B cell (primary cell): ENCODE results near the gene LSM7. TPM values are rescaled to one million over a fixed set of nuclear protein-coding genes. Genes with fewer than 3 reads are reported as not detected.

Experiments
- ATAC-seq: fragments of 200-7000 bp; cut with Tn5 transposase; one replicate; pipeline ENCODE4 v1.10.0; 2021; ENCODE audit warnings: low read depth, mild to moderate bottlenecking, moderate number of reproducible peaks, moderate library complexity
- CTCF ChIA-PET: fragments of 350-600 bp; sonication (Branson Sonifier 250); formaldehyde crosslinking; loops from one replicate; lab custom pipeline; 2021; ENCODE audit warnings: antibody characterized with exemption, inconsistent platforms; lab: Charles Lee
- POLR2A ChIA-PET: fragments of 350-600 bp; sonication (Branson Sonifier 250); formaldehyde crosslinking; loops from one replicate; lab custom pipeline; 2021; ENCODE audit warnings: antibody characterized with exemption; lab: Charles Lee
- DNase-seq: peaks from one replicate; pipeline ENCODE4 v3.0.0; 2013
- H2AFZ ChIP-seq: 2 replicates; pipeline ENCODE4 v1.6.1; 2012; ENCODE audit warnings: mild to moderate bottlenecking, low read depth, low read length; ENCODE audit not compliant: insufficient read depth, poor library complexity, severe bottlenecking
- H3K27ac ChIP-seq, 2 donors: 1 replicate in 1 of 2; 2 replicates in 1 of 2; pipeline ENCODE4 v1.5.1; 2012 to 2013; ENCODE audit warnings: low read length in 2 of 2, mild to moderate bottlenecking in 2 of 2, moderate library complexity in 1 of 2
- H3K27me3 ChIP-seq, 4 experiments: fragments of 200-600 bp in 1 of 4; sonication (generic) in 1 of 4; replicated peaks in 1 of 4; 1 replicate in 2 of 4; 2 replicates in 2 of 4; pipeline versions ENCODE4 v1.6.1 to v1.7.0; 2013 to 2016; ENCODE audit warnings: low read length in 3 of 4, mild to moderate bottlenecking in 2 of 4, mixed read lengths in 1 of 4, moderate library complexity in 1 of 4; ENCODE audit not compliant: insufficient read depth in 4 of 4, control insufficient read depth in 3 of 4; ENCODE audit errors: control extremely low read depth in 1 of 4
- H3K36me3 ChIP-seq, 2 experiments: replicated peaks in 1 of 2; 1 replicate in 1 of 2; 2 replicates in 1 of 2; pipeline versions ENCODE4 v1.6.1 to v1.7.1; 2013; ENCODE audit warnings: low read length in 1 of 2; ENCODE audit not compliant: insufficient read depth in 2 of 2, control insufficient read depth in 1 of 2; ENCODE audit errors: control extremely low read depth in 1 of 2, extremely low read depth in 1 of 2
- H3K4me1 ChIP-seq, 2 donors: fragments of 200-600 bp in 1 of 2; sonication (generic) in 1 of 2; 1 replicate in 1 of 2; 2 replicates in 1 of 2; pipeline versions ENCODE4 v1.5.1 to v1.6.1; 2013 to 2017; ENCODE audit warnings: low read length in 2 of 2; ENCODE audit not compliant: control insufficient read depth in 2 of 2, insufficient read depth in 2 of 2
- H3K4me2 ChIP-seq: replicated peaks from 2 replicates; pipeline ENCODE3; 2012; ENCODE audit warnings: mild to moderate bottlenecking, low read depth, low read length; ENCODE audit not compliant: poor library complexity, severe bottlenecking
- H3K4me3 ChIP-seq, 5 experiments: fragments of 200-600 bp in 1 of 5; sonication (generic) in 1 of 5; 1 replicate in 3 of 5; 2 replicates in 2 of 5; pipeline versions ENCODE4 v1.5.1 to v1.7.0; 2011 to 2016; ENCODE audit warnings: low read length in 4 of 5, mild to moderate bottlenecking in 4 of 5, low read depth in 2 of 5, control low read depth in 1 of 5, moderate library complexity in 1 of 5; ENCODE audit not compliant: insufficient read depth in 1 of 5; ENCODE audit errors: control extremely low read depth in 1 of 5, extremely low read depth in 1 of 5
- H3K79me2 ChIP-seq: fragments of 200-600 bp; sonication (generic); one replicate; pipeline ENCODE4 v1.6.0; 2016; ENCODE audit warnings: low read length; ENCODE audit not compliant: control insufficient read depth, insufficient read depth
- H3K9ac ChIP-seq: fragments of 200-600 bp; sonication (generic); 2 replicates; pipeline ENCODE4 v1.6.1; 2017; ENCODE audit warnings: mild to moderate bottlenecking, low read length, moderate library complexity
- H3K9me3 ChIP-seq, 3 donors: one replicate each; pipeline versions ENCODE4 v1.6.1 to v1.7.1; 2013; ENCODE audit warnings: low read length in 2 of 3; ENCODE audit not compliant: control insufficient read depth in 2 of 3, insufficient read depth in 1 of 3; ENCODE audit errors: control extremely low read depth in 1 of 3
- H4K20me1 ChIP-seq: 2 replicates; pipeline ENCODE4 v1.6.0; 2012; ENCODE audit warnings: mild to moderate bottlenecking, low read length; ENCODE audit not compliant: insufficient read depth, control insufficient read depth, poor library complexity, severe bottlenecking
- H3K27ac Mint-ChIP-seq: one replicate; pipeline ENCODE4 v1.8.0; 2021; ENCODE audit warnings: mixed read lengths
- H3K27me3 Mint-ChIP-seq: one replicate; pipeline ENCODE4 v1.8.0; 2021; ENCODE audit warnings: mixed read lengths
- H3K4me1 Mint-ChIP-seq: one replicate; pipeline ENCODE4 v1.8.0; 2021; ENCODE audit warnings: mixed read lengths
- H3K4me3 Mint-ChIP-seq: one replicate; pipeline ENCODE4 v1.8.0; 2021; ENCODE audit warnings: mixed read lengths
- H3K9me3 Mint-ChIP-seq: one replicate; pipeline ENCODE4 v1.8.0; 2022; ENCODE audit warnings: mixed read lengths; ENCODE audit not compliant: insufficient read depth
- CTCF ChIP-seq: fragments of 200-600 bp; IDR thresholded peaks from one replicate; pipeline ENCODE4 v1.8.0; 2022; ENCODE audit warnings: antibody characterized with exemption, mild to moderate bottlenecking
- EZH2 ChIP-seq: IDR thresholded peaks from 2 replicates; pipeline ENCODE4 v1.6.1; 2012; ENCODE audit warnings: borderline replicate concordance, low read depth, mild to moderate bottlenecking, moderate library complexity, low read length; ENCODE audit not compliant: insufficient read depth, poor library complexity, severe bottlenecking
- WGBS: methylation state at CpG from one replicate; pipeline ENCODE4 v1.1.5; 2013; ENCODE audit warnings: missing lambda C conversion rate; ENCODE audit not compliant: insufficient coverage; 5-methylcytosine and 5-hydroxymethylcytosine counted together
- intact Hi-C: fragments of 100-400 bp; cut with micrococcal nuclease; formaldehyde crosslinking; loops from one replicate; pipeline ENCODE4 v1.10.0; 2022
- polyA plus RNA-seq: library from polyadenylated mRNA; depleted of rRNA; stranded (reverse); fragments of >200 nt; gene quantifications from 2 replicates; pipeline ENCODE4 v1.2.3, GENCODE V29; 2012
- total RNA-seq, 2 donors: library from RNA; stranded (reverse); fragments of 120-200 nt in 1 of 2; gene quantifications; 1 replicate in 1 of 2; 2 replicates in 1 of 2; pipeline versions ENCODE4 v1.2.3 to v1.2.4, GENCODE V29; 2013 to 2022

The LSM7 gene
- total and polyA plus RNA-seq, 2 donors (not counting 1 experiment from before 2014, with no cell fraction given), result 201 to 820 TPM

GRCh38 chr19:2307518-2308012, 20.8 kb downstream of the LSM7 start:
- Histone ChIP-seq H3K4me1 (peaks cover 38 to 43% of the 10 kb centered on the region in 2 donors), H3K27me3 (peaks cover 0 to 49% (median 18%) of the 10 kb centered on the region in 4 experiments), H3K4me2 (peak overlapping the region; percentile 90), H3K9me3 (peaks cover 0 to 10% (median 0%) of the 10 kb centered on the region in 3 donors), H3K4me3 (peak overlapping the region in 4 of 5 experiments; percentile 21 to 49 (median 44)), H3K9ac (peak overlapping the region; percentile 51), H3K79me2 (peaks cover 32% of the 10 kb centered on the region), H2AFZ (peak overlapping the region; percentile 27), H4K20me1 (no peaks in the 10 kb centered on the region), H3K36me3 (no peaks in the 10 kb centered on the region), H3K27ac (no peak overlapping the region)
- TF ChIP-seq CTCF (no peak), EZH2 (no peak)
- H3K27ac Mint-ChIP-seq, result no peak overlapping the region
- ATAC-seq (no peak), DNase-seq (no peak)
- H3K4me1 Mint-ChIP-seq, result peaks cover 32% of the 10 kb centered on the region
- H3K27me3 Mint-ChIP-seq, result peaks cover 12% of the 10 kb centered on the region
- intact Hi-C loops, result no loop called here
- 24% methylated on average over 31 of the region's 33 CpGs for WGBS
- no peaks in the 10 kb centered on the region for H3K9me3 Mint-ChIP-seq
- ChIA-PET CTCF (interaction anchor here (1.0 kb wide), 1 partner anchor 20 kb away, joined by 3 read pairs; no protein-coding TSS in a partner anchor), POLR2A (interaction anchor here (0.6 to 3.8 kb wide), 5 partner anchors 9 to 24 kb away, joined by 3 to 14 read pairs (median 4); no protein-coding TSS in a partner anchor)
- peak overlapping the region; percentile 56 for H3K4me3 Mint-ChIP-seq

GRCh38 chr19:2306971-2307370, 21.4 kb downstream of the LSM7 start:
- no peak for TF ChIP-seq CTCF
- TF ChIP-seq EZH2, result no peak
- peaks cover 38% of the 10 kb centered on the region for H3K4me1 Mint-ChIP-seq
- H3K27me3 Mint-ChIP-seq, result peaks cover 12% of the 10 kb centered on the region
- Histone ChIP-seq H3K36me3 (no peaks in the 10 kb centered on the region), H2AFZ (no peak overlapping the region), H3K27ac (no peak overlapping the region), H3K79me2 (peaks cover 32% of the 10 kb centered on the region), H3K9me3 (peaks cover 0 to 16% (median 0%) of the 10 kb centered on the region in 3 donors), H3K4me1 (peaks cover 39 to 44% of the 10 kb centered on the region in 2 donors), H3K9ac (peak overlapping the region; percentile 51), H3K4me2 (peak overlapping the region; percentile 90), H3K27me3 (peaks cover 0 to 43% (median 16%) of the 10 kb centered on the region in 4 experiments), H4K20me1 (no peaks in the 10 kb centered on the region), H3K4me3 (no peak overlapping the region)
- ChIA-PET POLR2A (interaction anchor here (0.6 to 3.8 kb wide), 5 partner anchors 10 to 605 kb away, joined by 4 to 14 read pairs (median 5); no protein-coding TSS in a partner anchor), CTCF (interaction anchor here (1.0 kb wide), 1 partner anchor 19 kb away, joined by 3 read pairs; no protein-coding TSS in a partner anchor)
- no peaks in the 10 kb centered on the region for H3K9me3 Mint-ChIP-seq
- H3K27ac Mint-ChIP-seq, result peak overlapping the region; percentile 80
- ATAC-seq, result no peak
- DNase-seq, result no peak
- 73% methylated on average over 17 of the region's 17 CpGs for WGBS
- H3K4me3 Mint-ChIP-seq, result peak overlapping the region; percentile 64
- intact Hi-C loops, result no loop called here
